Panc1 (cell line): ENCODE data around the gene CSN1S1. TPM values are rescaled to one million over a fixed set of nuclear protein-coding genes. Genes with fewer than 3 reads are reported as not detected.

Source experiments
- ATAC-seq: fragments of 200-7000 bp; cut with Tn5 transposase; 2 replicates; pipeline ENCODE4 v1.9.1; 2020; ENCODE audit warnings: mild to moderate bottlenecking, moderate library complexity
- BruUV-seq: library from RNA; stranded (reverse); fragments of 400-500 nt; replicated peaks from 2 replicates; lab custom pipeline; 2021; lab: Mats Ljungman, UMichigan
- CTCF ChIA-PET: fragments of 300-600 bp; sonication (Branson Sonifier 250); formaldehyde crosslinking; loops from one replicate; lab custom pipeline; 2022; ENCODE audit warnings: antibody characterized with exemption; lab: Charles Lee
- POLR2A ChIA-PET: fragments of 300-600 bp; sonication (Branson Sonifier 250); formaldehyde crosslinking; loops from one replicate; lab custom pipeline; 2022; ENCODE audit warnings: antibody characterized with exemption; lab: Charles Lee
- DNase-seq: peaks from one replicate; pipeline ENCODE4 v3.0.0-alpha.2; 2010; ENCODE audit warnings: low read depth, low spot score
- H3K27ac ChIP-seq: 2 replicates; pipeline ENCODE4 v1.5.1; 2011; ENCODE audit warnings: mild to moderate bottlenecking, low read length, inconsistent platforms
- H3K27me3 ChIP-seq: fragments of 200-500 bp; sonication (Bioruptor generic); 2 replicates; pipeline ENCODE4 v1.6.0; 2014; ENCODE audit warnings: low read length, inconsistent platforms; ENCODE audit not compliant: control insufficient read depth, insufficient read depth
- H3K36me3 ChIP-seq: fragments of 200-500 bp; sonication (Bioruptor generic); 2 replicates; pipeline ENCODE4 v1.5.1; 2014; ENCODE audit warnings: inconsistent platforms, mild to moderate bottlenecking, low read length, moderate library complexity; ENCODE audit not compliant: control insufficient read depth, insufficient read depth
- H3K4me1 ChIP-seq: 2 replicates; pipeline ENCODE4 v1.5.1; 2011; ENCODE audit warnings: inconsistent platforms, mild to moderate bottlenecking, low read length, moderate library complexity; ENCODE audit not compliant: control insufficient read depth, insufficient read depth
- H3K4me3 ChIP-seq, 2 experiments: 2 replicates each; pipeline ENCODE4 v1.5.1; 2011 to 2012; ENCODE audit warnings: low read depth in 2 of 2, low read length in 2 of 2, mild to moderate bottlenecking in 2 of 2, inconsistent platforms in 1 of 2, moderate library complexity in 1 of 2
- H3K9me3 ChIP-seq: fragments of 200-500 bp; sonication (Bioruptor generic); 2 replicates; pipeline ENCODE4 v1.5.1; 2014; ENCODE audit warnings: low read depth, mild to moderate bottlenecking, inconsistent platforms, low read length, moderate library complexity; ENCODE audit not compliant: control insufficient read depth, insufficient read depth
- POLR2AphosphoS5 ChIP-seq: IDR thresholded peaks from 2 replicates; pipeline ENCODE4 v1.6.1; 2012; ENCODE audit warnings: mild to moderate bottlenecking, low read depth, low read length, moderate library complexity
- SIN3A ChIP-seq: IDR thresholded peaks from 2 replicates; pipeline ENCODE4 v1.6.1; 2012; ENCODE audit warnings: low read depth, mild to moderate bottlenecking, low read length, moderate library complexity, borderline replicate concordance; ENCODE audit not compliant: insufficient read depth
- TCF7L2 ChIP-seq: IDR thresholded peaks from 2 replicates; pipeline ENCODE4 v1.6.1; 2011; ENCODE audit warnings: mild to moderate bottlenecking, low read depth, low read length, inconsistent platforms
- in situ Hi-C: cut with HindIII; loops from 2 replicates; pipeline ENCODE4 v1.10.0; 2016; ENCODE audit warnings: low sequenced_read_pairs, low pct_unique_long_range_greater_than_20kb
- intact Hi-C: fragments of 100-400 bp; cut with micrococcal nuclease; formaldehyde crosslinking; loops from one replicate; pipeline ENCODE4 v1.10.0; 2022; ENCODE audit not compliant: unreplicated experiment
- total RNA-seq: library from RNA; stranded (reverse); gene quantifications from one replicate; pipeline ENCODE4 v1.2.1, GENCODE V29; 2021; ENCODE audit not compliant: unreplicated experiment
- TF ChIP-seq, protein P1 (sequence below), 2 experiments: IDR thresholded peaks; 2 replicates each; pipeline ENCODE4 v1.6.1; 2011 to 2012; ENCODE audit warnings: low read depth in 2 of 2, control low read depth in 1 of 2, low read length in 1 of 2, mild to moderate bottlenecking in 1 of 2, moderate library complexity in 1 of 2; ENCODE audit not compliant: insufficient read depth in 1 of 2
- TF ChIP-seq, protein P2 (sequence below): fragments of 450-650 bp; IDR thresholded peaks from 2 replicates; pipeline ENCODE4 v1.5.1; 2017; ENCODE audit warnings: mild to moderate bottlenecking

The CSN1S1 gene
- total RNA-seq, 1 experiment from 2014 or later: not detected

DNA sequence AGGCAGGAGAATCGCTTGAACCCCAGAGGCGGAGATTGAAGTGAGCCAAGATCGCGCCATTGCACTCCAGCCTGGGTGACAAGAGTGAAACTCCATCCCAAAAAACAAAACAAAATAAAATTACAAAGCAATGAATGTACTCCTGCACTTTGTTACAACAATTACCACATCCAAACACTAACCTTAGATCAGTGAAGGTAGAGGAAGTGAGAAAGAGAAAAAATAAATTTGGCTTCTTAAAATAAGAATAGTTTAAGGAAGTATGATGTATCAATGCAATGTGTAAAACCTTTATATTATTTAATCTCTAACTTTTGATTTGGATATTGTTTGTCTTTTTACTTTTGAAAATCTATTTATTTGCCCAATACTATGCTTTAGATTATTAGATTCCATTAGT lies 21.7 kb upstream of the CSN1S1 start:
- intact Hi-C loops: no loop called here
- ChIA-PET CTCF (no interaction called here), POLR2A (no interaction called here)
- DNase-seq (no peak), ATAC-seq (no peak)
- H3K4me3 ChIP-seq: no peak overlapping the region
- BruUV-seq: no TSS peak
- no peak overlapping the region for H3K27ac ChIP-seq
- H3K4me1 ChIP-seq: no peaks in the 10 kb centered on the region
- no peaks in the 10 kb centered on the region for H3K36me3 ChIP-seq
- H3K27me3 ChIP-seq: no peaks in the 10 kb centered on the region
- no peaks in the 10 kb centered on the region for H3K9me3 ChIP-seq
- in situ Hi-C loops: no loop called here
- TF ChIP-seq, protein P1, sequence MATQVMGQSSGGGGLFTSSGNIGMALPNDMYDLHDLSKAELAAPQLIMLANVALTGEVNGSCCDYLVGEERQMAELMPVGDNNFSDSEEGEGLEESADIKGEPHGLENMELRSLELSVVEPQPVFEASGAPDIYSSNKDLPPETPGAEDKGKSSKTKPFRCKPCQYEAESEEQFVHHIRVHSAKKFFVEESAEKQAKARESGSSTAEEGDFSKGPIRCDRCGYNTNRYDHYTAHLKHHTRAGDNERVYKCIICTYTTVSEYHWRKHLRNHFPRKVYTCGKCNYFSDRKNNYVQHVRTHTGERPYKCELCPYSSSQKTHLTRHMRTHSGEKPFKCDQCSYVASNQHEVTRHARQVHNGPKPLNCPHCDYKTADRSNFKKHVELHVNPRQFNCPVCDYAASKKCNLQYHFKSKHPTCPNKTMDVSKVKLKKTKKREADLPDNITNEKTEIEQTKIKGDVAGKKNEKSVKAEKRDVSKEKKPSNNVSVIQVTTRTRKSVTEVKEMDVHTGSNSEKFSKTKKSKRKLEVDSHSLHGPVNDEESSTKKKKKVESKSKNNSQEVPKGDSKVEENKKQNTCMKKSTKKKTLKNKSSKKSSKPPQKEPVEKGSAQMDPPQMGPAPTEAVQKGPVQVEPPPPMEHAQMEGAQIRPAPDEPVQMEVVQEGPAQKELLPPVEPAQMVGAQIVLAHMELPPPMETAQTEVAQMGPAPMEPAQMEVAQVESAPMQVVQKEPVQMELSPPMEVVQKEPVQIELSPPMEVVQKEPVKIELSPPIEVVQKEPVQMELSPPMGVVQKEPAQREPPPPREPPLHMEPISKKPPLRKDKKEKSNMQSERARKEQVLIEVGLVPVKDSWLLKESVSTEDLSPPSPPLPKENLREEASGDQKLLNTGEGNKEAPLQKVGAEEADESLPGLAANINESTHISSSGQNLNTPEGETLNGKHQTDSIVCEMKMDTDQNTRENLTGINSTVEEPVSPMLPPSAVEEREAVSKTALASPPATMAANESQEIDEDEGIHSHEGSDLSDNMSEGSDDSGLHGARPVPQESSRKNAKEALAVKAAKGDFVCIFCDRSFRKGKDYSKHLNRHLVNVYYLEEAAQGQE (IDR thresholded peaks at IDR 0.05; ENCODE audit: insufficient read depth in 1 of 2, low read depth in 2 of 2, low read length in 1 of 2): no peak
- TF ChIP-seq POLR2AphosphoS5 (no peak), SIN3A (no peak), TCF7L2 (no peak)
- TF ChIP-seq, protein P2, sequence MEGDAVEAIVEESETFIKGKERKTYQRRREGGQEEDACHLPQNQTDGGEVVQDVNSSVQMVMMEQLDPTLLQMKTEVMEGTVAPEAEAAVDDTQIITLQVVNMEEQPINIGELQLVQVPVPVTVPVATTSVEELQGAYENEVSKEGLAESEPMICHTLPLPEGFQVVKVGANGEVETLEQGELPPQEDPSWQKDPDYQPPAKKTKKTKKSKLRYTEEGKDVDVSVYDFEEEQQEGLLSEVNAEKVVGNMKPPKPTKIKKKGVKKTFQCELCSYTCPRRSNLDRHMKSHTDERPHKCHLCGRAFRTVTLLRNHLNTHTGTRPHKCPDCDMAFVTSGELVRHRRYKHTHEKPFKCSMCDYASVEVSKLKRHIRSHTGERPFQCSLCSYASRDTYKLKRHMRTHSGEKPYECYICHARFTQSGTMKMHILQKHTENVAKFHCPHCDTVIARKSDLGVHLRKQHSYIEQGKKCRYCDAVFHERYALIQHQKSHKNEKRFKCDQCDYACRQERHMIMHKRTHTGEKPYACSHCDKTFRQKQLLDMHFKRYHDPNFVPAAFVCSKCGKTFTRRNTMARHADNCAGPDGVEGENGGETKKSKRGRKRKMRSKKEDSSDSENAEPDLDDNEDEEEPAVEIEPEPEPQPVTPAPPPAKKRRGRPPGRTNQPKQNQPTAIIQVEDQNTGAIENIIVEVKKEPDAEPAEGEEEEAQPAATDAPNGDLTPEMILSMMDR: no peak

DNA sequence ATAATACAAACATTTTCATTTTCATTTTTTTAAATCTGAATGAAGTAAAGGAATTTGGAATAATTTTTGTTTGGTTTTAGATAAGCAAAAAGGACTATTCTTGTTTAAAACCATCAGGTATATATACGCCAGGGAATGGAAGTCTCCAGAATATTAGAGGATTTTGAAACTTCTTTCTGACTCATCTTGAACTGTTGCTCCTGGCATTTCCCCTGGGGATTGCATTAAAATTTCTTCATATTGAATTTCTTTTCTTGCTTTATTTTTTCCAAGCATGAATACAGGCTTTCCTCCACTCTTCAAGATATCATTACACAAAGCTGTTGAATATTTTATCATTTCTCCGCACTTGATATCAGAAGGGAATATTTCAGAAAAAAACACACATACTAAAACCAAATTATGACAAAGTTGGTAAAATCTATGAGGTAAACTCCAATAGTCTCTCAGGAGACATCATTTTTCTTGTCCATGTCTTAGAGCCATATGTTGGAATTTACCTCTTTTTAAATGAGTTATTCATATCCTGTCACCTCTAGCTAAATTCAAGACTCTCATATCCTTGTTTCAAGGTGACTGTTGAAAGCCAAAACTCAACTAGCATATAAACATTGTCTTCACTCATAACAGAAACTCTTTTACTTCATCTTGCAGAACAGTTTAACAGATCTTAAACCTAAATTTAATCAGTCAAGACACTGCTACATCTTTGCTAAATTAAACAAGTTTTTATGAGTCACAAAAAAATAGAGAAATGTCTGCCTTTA lies 20.7 kb upstream of the CSN1S1 start:
- ATAC-seq (no peak), DNase-seq (no peak)
- Histone ChIP-seq H3K9me3 (no peaks in the 10 kb centered on the region), H3K4me3 (no peak overlapping the region), H3K27ac (no peak overlapping the region), H3K36me3 (no peaks in the 10 kb centered on the region), H3K4me1 (no peaks in the 10 kb centered on the region), H3K27me3 (no peaks in the 10 kb centered on the region)
- ChIA-PET POLR2A (no interaction called here), CTCF (no interaction called here)
- intact Hi-C loops (no loop called here), in situ Hi-C loops (no loop called here)
- BruUV-seq: no TSS peak
- TF ChIP-seq, protein P1 (IDR thresholded peaks at IDR 0.05; ENCODE audit: insufficient read depth in 1 of 2, low read depth in 2 of 2, low read length in 1 of 2): no peak
- TF ChIP-seq TCF7L2 (no peak), POLR2AphosphoS5 (no peak), SIN3A (no peak)
- TF ChIP-seq, protein P2: no peak
